Gastrocnemius medialis (tissue), 4 donors: Measurements from ENCODE around the gene HEATR5A.

ENCODE experiments used
- CTCF ChIP-seq, 5 experiments: fragments of 450-650 bp in 3 of 5; fragments of 200-600 bp in 2 of 5; sonication (generic) in 2 of 5; IDR thresholded peaks in 4 of 5; conservative IDR thresholded peaks in 1 of 5; 1 replicate in 4 of 5; 2 replicates in 1 of 5; pipeline ENCODE4 v1.5.1; 2016 to 2019; ENCODE audit warnings: antibody characterized with exemption in 5 of 5, mild to moderate bottlenecking in 3 of 5, moderate library complexity in 3 of 5
- POLR2A ChIP-seq, 2 donors: fragments of 450-650 bp; IDR thresholded peaks; one replicate each; pipeline ENCODE4 v1.6.1; 2017; ENCODE audit warnings: antibody characterized with exemption in 2 of 2, mild to moderate bottlenecking in 2 of 2, moderate library complexity in 2 of 2

GRCh38 chr14:31405106-31405505 lies 15.2 kb downstream of the HEATR5A start:
- TF ChIP-seq CTCF (IDR thresholded peaks at IDR 0.05 in 4 of 5, conservative IDR thresholded peaks at IDR 0.05 in 1 of 5) = no peak
- TF ChIP-seq POLR2A (IDR thresholded peaks at IDR 0.05) = no peak
